HuH-7 (cell line): Measurements from ENCODE around the gene GUCY2D.
A peak's percentile ranks its signal among the peaks of the same experiment; 100 is the strongest.
"Not testable (repeated sequence)": the region's sequence is repeated elsewhere in the genome, so short reads cannot be mapped to it uniquely, and the experiment has no call there.

Source experiments
- DNase-seq: peaks from one replicate; pipeline ENCODE4 v3.0.0; 2011; ENCODE audit warnings: low spot score

GUCY2D gene

GRCh38 chr17:8044819-8045810, 42.7 kb downstream of the GUCY2D start:
- DNase-seq: no peak

- no peak for DNase-seq
Measured at GRCh38 chr17:8046306-8046928, 44.0 kb downstream of the GUCY2D start.

GRCh38 chr17:8046929-8047768, 44.7 kb downstream of the GUCY2D start:
- no peak for DNase-seq

- no peak for DNase-seq
Measured at GRCh38 chr17:8047769-8048110, 45.3 kb downstream of the GUCY2D start.

GRCh38 chr17:8048236-8048635, 45.8 kb downstream of the GUCY2D start:
- DNase-seq: no peak

- DNase-seq: no peak
Measured at GRCh38 chr17:8048736-8049135, 46.3 kb downstream of the GUCY2D start.

GRCh38 chr17:8051831-8052230, 49.4 kb downstream of the GUCY2D start:
- DNase-seq: no peak

- no peak for DNase-seq
Measured at GRCh38 chr17:8052256-8053252, 50.1 kb downstream of the GUCY2D start.

GRCh38 chr17:8053600-8053999, 51.2 kb downstream of the GUCY2D start:
- no peak for DNase-seq

GRCh38 chr17:8055851-8056231, 53.4 kb downstream of the GUCY2D start:
- DNase-seq: no peak

- peak; percentile 61 for DNase-seq
Measured at GRCh38 chr17:8056232-8056975, 54.0 kb downstream of the GUCY2D start.

GRCh38 chr17:8056976-8057625, 54.7 kb downstream of the GUCY2D start:
- DNase-seq: no peak

- peak; percentile 66 for DNase-seq
Measured at GRCh38 chr17:8057691-8058114, 55.3 kb downstream of the GUCY2D start.

GRCh38 chr17:8059131-8059530, 56.7 kb downstream of the GUCY2D start:
- DNase-seq: no peak

- DNase-seq: peak; percentile 72
Measured at GRCh38 chr17:8060274-8060673, 57.9 kb downstream of the GUCY2D start.

GRCh38 chr17:8061851-8062250, 59.4 kb downstream of the GUCY2D start:
- not testable (repeated sequence) for DNase-seq

GRCh38 chr17:8062435-8062806, 60.0 kb downstream of the GUCY2D start:
- no peak for DNase-seq

GRCh38 chr17:8062807-8063483, 60.5 kb downstream of the GUCY2D start:
- no peak for DNase-seq

GRCh38 chr17:8063761-8064534, 61.5 kb downstream of the GUCY2D start:
- no peak for DNase-seq
